Measurements from ENCODE around the gene PCP4L1.

PCP4L1 gene

GRCh38 chr1:161273402-161273801, 14.9 kb downstream of the PCP4L1 start:
- no peak for DNase-seq

- DNase-seq: peak; percentile 92
Observed at GRCh38 chr1:161274874-161275273, 16.3 kb downstream of the PCP4L1 start.

GRCh38 chr1:161282991-161283390, 24.4 kb downstream of the PCP4L1 start:
- peak; percentile 17 for DNase-seq

GRCh38 chr1:161285113-161285512, 26.6 kb downstream of the PCP4L1 start:
- DNase-seq: no peak

GRCh38 chr1:161285521-161285920, 27.0 kb downstream of the PCP4L1 start:
- DNase-seq: no peak

- DNase-seq: no peak
Observed at GRCh38 chr1:161287482-161288054, 29.0 kb downstream of the PCP4L1 start.

- no peak for DNase-seq
Observed at GRCh38 chr1:161290779-161291178, 32.2 kb downstream of the PCP4L1 start.

- no peak for DNase-seq
Observed at GRCh38 chr1:161297415-161297814, 38.9 kb downstream of the PCP4L1 start.

GRCh38 chr1:161298116-161298515, 39.6 kb downstream of the PCP4L1 start:
- DNase-seq: no peak

GRCh38 chr1:161299347-161299746, 40.8 kb downstream of the PCP4L1 start:
- DNase-seq: no peak

- no peak for DNase-seq
Observed at GRCh38 chr1:161300478-161300877, 41.9 kb downstream of the PCP4L1 start.

- DNase-seq: peak; percentile 49
Observed at GRCh38 chr1:161304927-161305866, 46.7 kb downstream of the PCP4L1 start.

- peak; percentile 86 for DNase-seq
Observed at GRCh38 chr1:161305867-161306519, 47.4 kb downstream of the PCP4L1 start.

- DNase-seq: peak; percentile 63
Observed at GRCh38 chr1:161307230-161307768, 48.8 kb downstream of the PCP4L1 start.

- DNase-seq: no peak
Observed at GRCh38 chr1:161307892-161308638, 49.5 kb downstream of the PCP4L1 start.

GRCh38 chr1:161309868-161310267, 51.3 kb downstream of the PCP4L1 start, which contains the start of gene MPZ:
Gene MPZ (minus strand): TSS chr1:161309968. CDS start chr1:161309905, 63 bp downstream.
- no peak for DNase-seq

GRCh38 chr1:161311595-161312181, 53.1 kb downstream of the PCP4L1 start:
- DNase-seq: no peak

GRCh38 chr1:161313554-161314200, 55.1 kb downstream of the PCP4L1 start:
- DNase-seq: no peak

- DNase-seq: peak; percentile 97
Observed at GRCh38 chr1:161314201-161314981, 55.8 kb downstream of the PCP4L1 start, which contains the start of gene SDHC. Gene SDHC (plus strand): TSS chr1:161314381. CDS start chr1:161314406, 25 bp downstream.

- peak; percentile 94 for DNase-seq
Observed at GRCh38 chr1:161315841-161316674, 57.5 kb downstream of the PCP4L1 start.
